K562 (cell line): ENCODE measurements around the gene PNMT. TPM values are rescaled to one million over a fixed set of nuclear protein-coding genes. Genes with fewer than 3 reads are reported as not detected.

Experiments used
- AFF4 ChIP-seq: sonication (generic); formaldehyde crosslinking; IDR thresholded peaks from 2 replicates; pipeline ENCODE4 v1.8.0; 2023; ENCODE audit warnings: mild to moderate bottlenecking, missing genetic modification reagents
- ARID1B ChIP-seq: fragments of 450-650 bp; IDR thresholded peaks from 2 replicates; pipeline ENCODE4 v1.6.1; 2016; ENCODE audit warnings: antibody characterized with exemption, mild to moderate bottlenecking, inconsistent platforms
- CUX1 ChIP-seq: fragments of 200-800 bp; sonication (Bioruptor generic); IDR thresholded peaks from 2 replicates; pipeline ENCODE4 v1.6.1; 2016; ENCODE audit warnings: missing genetic modification characterization, missing compliant biosample characterization
- ETV1 ChIP-seq: fragments of 450-650 bp; conservative IDR thresholded peaks from 2 replicates; pipeline ENCODE4 v1.6.1; 2016; ENCODE audit warnings: missing genetic modification characterization, control low read depth, low read depth, missing compliant biosample characterization
- KDM5B ChIP-seq: fragments of 200-600 bp; sonication (generic); IDR thresholded peaks from 2 replicates; pipeline ENCODE4 v1.6.1; 2012; ENCODE audit warnings: low read depth, mild to moderate bottlenecking, moderate library complexity, low read length, control low read depth, inconsistent platforms; ENCODE audit not compliant: insufficient replicate concordance
- MAZ ChIP-seq, 2 experiments: fragments of 450-650 bp in 1 of 2; sonication (generic) in 1 of 2; formaldehyde crosslinking; IDR thresholded peaks in 1 of 2; conservative IDR thresholded peaks in 1 of 2; 2 replicates each; pipeline versions ENCODE4 v1.4.0 to v1.5.0; 2020; ENCODE audit warnings: mild to moderate bottlenecking in 1 of 2, missing genetic modification reagents in 1 of 2
- MEF2A ChIP-seq: IDR thresholded peaks from 2 replicates; pipeline ENCODE4 v1.6.1; 2011; ENCODE audit warnings: low read depth, mild to moderate bottlenecking, low read length, moderate library complexity; ENCODE audit not compliant: control insufficient read depth
- PHF21A ChIP-seq: fragments of 450-650 bp; IDR thresholded peaks from 2 replicates; pipeline ENCODE4 v1.6.1; 2017; ENCODE audit warnings: low read depth, borderline replicate concordance
- PKNOX1 ChIP-seq: fragments of 450-650 bp; IDR thresholded peaks from 2 replicates; pipeline ENCODE4 v1.6.1; 2016
- POLR2G ChIP-seq: fragments of 200-400 bp; formaldehyde crosslinking; IDR thresholded peaks from 2 replicates; pipeline ENCODE4 v1.6.1; 2017; ENCODE audit warnings: low read depth, mild to moderate bottlenecking, antibody characterized with exemption, low read length, moderate library complexity
- SUPT5H ChIP-seq: fragments of 450-650 bp; IDR thresholded peaks from 2 replicates; pipeline ENCODE4 v1.6.1; 2016
- ZNF512 ChIP-seq: IDR thresholded peaks from 2 replicates; pipeline ENCODE4 v1.6.1; 2016; ENCODE audit warnings: missing genetic modification characterization, missing compliant biosample characterization
- polyA plus RNA-seq, 8 experiments: library from polyadenylated mRNA; depleted of rRNA in 4 of 8; stranded (reverse) in 5 of 8; unstranded in 3 of 8; fragments of >200 nt; fragmentation: Nextera tagmentation in 2 of 8; fragmentation: Illumina TruSeq in 1 of 8; extraction: Ambion mirVana in 2 of 8; extraction: Trizol in 1 of 8; gene quantifications; 2 replicates each; pipeline versions ENCODE4 v1.2.1 to v1.2.3, GENCODE V29; 2011 to 2014; ENCODE audit warnings: inconsistent platforms in 1 of 8, missing spikeins in 1 of 8
- total RNA-seq, 7 experiments: library from RNA; depleted of rRNA in 6 of 7; stranded (reverse); fragments of >200 nt in 6 of 7; fragmentation: Illumina TruSeq in 2 of 7; extraction: Trizol in 2 of 7; gene quantifications; 2 replicates each; pipeline versions ENCODE4 v1.2.1 to v1.2.3, GENCODE V29; 2011 to 2021; ENCODE audit warnings: low replicate concordance in 1 of 7

Gene PNMT
- total and polyA plus RNA-seq, 9 of the 15 experiments (the other 6 are each of a cell fraction or from before 2014, with no cell fraction given) = 0.55 to 18.1 (median 5.8) TPM

GRCh38 chr17:39636927-39637736 lies 31.1 kb upstream of the PNMT start, which contains the start of gene STARD3 (continued):
- TF ChIP-seq CUX1 (CRISPR knock-in tag) (no peak), MAZ (CRISPR knock-in tag; conservative IDR thresholded peaks at IDR 0.05 in 1 of 2, IDR thresholded peaks at IDR 0.05 in 1 of 2) (peak; percentile 73 to 79), POLR2G (peak; percentile 92), SUPT5H (peak; percentile 87), MEF2A (no peak), KDM5B (no peak), ZNF512 (no peak), ETV1 (tag) (peak; percentile 82), PHF21A (peak; percentile 47; the same call in 1 of the 2 replicates), PKNOX1 (no peak), ARID1B (peak; percentile 28; the same call in 1 of the 2 replicates), AFF4 (CRISPR knock-in tag) (0 out of 2 replicates have a peak, but pooled peaks have one; percentile 36)
